HEK293 (cell line): Measurements from ENCODE around the gene BMP4.

Experiments used
- CTCF ChIA-PET: fragments of 350-600 bp; formaldehyde crosslinking; extraction: SDS; loops from one replicate; lab custom pipeline; 2021; ENCODE audit warnings: antibody characterized with exemption; lab: Yijun Ruan, JAX
- POLR2A ChIA-PET: fragments of 300-600 bp; formaldehyde crosslinking; extraction: SDS; loops from one replicate; lab custom pipeline; 2020; ENCODE audit warnings: antibody characterized with exemption, inconsistent platforms; lab: Yijun Ruan, JAX
- H3K27ac ChIP-seq: fragments of 200-500 bp; sonication (Bioruptor generic); 2 replicates; pipeline ENCODE4 v1.5.1; 2014; ENCODE audit warnings: low read depth, low read length, control low read depth, inconsistent platforms; ENCODE audit errors: extremely low read depth
- H3K36me3 ChIP-seq, 2 experiments: fragments of 200-500 bp in 1 of 2; sonication (Bioruptor generic) in 1 of 2; 1 replicate in 1 of 2; 2 replicates in 1 of 2; pipeline ENCODE4 v1.5.1; 2014 to 2017; ENCODE audit warnings: inconsistent platforms in 2 of 2, low read length in 2 of 2; ENCODE audit not compliant: control insufficient read depth in 2 of 2, insufficient read depth in 1 of 2
- H3K4me1 ChIP-seq: fragments of 200-500 bp; sonication (Bioruptor generic); 2 replicates; pipeline ENCODE4 v1.5.1; 2014; ENCODE audit warnings: mild to moderate bottlenecking, low read length, inconsistent platforms; ENCODE audit not compliant: control insufficient read depth, insufficient read depth
- H3K4me3 ChIP-seq: 2 replicates; pipeline ENCODE4 v1.5.1; 2011; ENCODE audit warnings: low read depth, mild to moderate bottlenecking, control low read depth, low read length, moderate library complexity
- H3K9me3 ChIP-seq: fragments of 200-500 bp; sonication (Bioruptor generic); 2 replicates; pipeline ENCODE4 v1.5.1; 2014; ENCODE audit warnings: low read depth, low read length, inconsistent platforms; ENCODE audit not compliant: control insufficient read depth, insufficient read depth
- AEBP2 ChIP-seq: fragments of 450-650 bp; formaldehyde crosslinking; IDR thresholded peaks from 2 replicates; pipeline ENCODE4 v1.5.1; 2016; ENCODE audit warnings: missing biosample characterization, missing genetic modification characterization, borderline replicate concordance
- PATZ1 ChIP-seq: fragments of 450-650 bp; formaldehyde crosslinking; IDR thresholded peaks from 2 replicates; pipeline ENCODE4 v1.5.1; 2016; ENCODE audit warnings: missing biosample characterization, missing genetic modification characterization
- PRDM4 ChIP-seq: fragments of 450-650 bp; formaldehyde crosslinking; IDR thresholded peaks from 2 replicates; pipeline ENCODE4 v1.5.1; 2017; ENCODE audit warnings: missing biosample characterization, missing genetic modification characterization
- PRDM6 ChIP-seq: fragments of 450-650 bp; formaldehyde crosslinking; IDR thresholded peaks from 2 replicates; pipeline ENCODE4 v1.5.1; 2017; ENCODE audit warnings: missing biosample characterization, missing genetic modification characterization
- REST ChIP-seq: fragments of 450-650 bp; formaldehyde crosslinking; IDR thresholded peaks from 2 replicates; pipeline ENCODE4 v1.5.1; 2016; ENCODE audit warnings: missing biosample characterization, missing genetic modification characterization
- YY1 ChIP-seq: fragments of 450-650 bp; formaldehyde crosslinking; IDR thresholded peaks from 2 replicates; pipeline ENCODE4 v1.5.1; 2018; ENCODE audit warnings: missing biosample characterization, missing genetic modification characterization
- ZBTB44 ChIP-seq: fragments of 450-650 bp; IDR thresholded peaks from 2 replicates; pipeline ENCODE4 v1.5.1; 2018; ENCODE audit warnings: missing biosample characterization, mild to moderate bottlenecking, missing genetic modification characterization
- ZBTB6 ChIP-seq: fragments of 450-650 bp; formaldehyde crosslinking; IDR thresholded peaks from 2 replicates; pipeline ENCODE4 v1.5.1; 2017; ENCODE audit warnings: missing biosample characterization, missing genetic modification characterization
- ZFHX2 ChIP-seq: fragments of 450-650 bp; formaldehyde crosslinking; conservative IDR thresholded peaks from 2 replicates; pipeline ENCODE4 v1.5.1; 2016; ENCODE audit warnings: missing biosample characterization, missing genetic modification characterization
- ZNF133 ChIP-seq: fragments of 450-650 bp; formaldehyde crosslinking; IDR thresholded peaks from 2 replicates; pipeline ENCODE4 v1.5.1; 2016; ENCODE audit warnings: missing biosample characterization, missing genetic modification characterization
- ZNF280C ChIP-seq: fragments of 450-650 bp; formaldehyde crosslinking; IDR thresholded peaks from 2 replicates; pipeline ENCODE4 v1.5.1; 2016; ENCODE audit warnings: missing biosample characterization, missing genetic modification characterization
- ZNF391 ChIP-seq: fragments of 450-650 bp; formaldehyde crosslinking; IDR thresholded peaks from 2 replicates; pipeline ENCODE4 v1.5.1; 2016; ENCODE audit warnings: low read depth, missing biosample characterization, missing genetic modification characterization, borderline replicate concordance
- ZNF473 ChIP-seq: fragments of 450-650 bp; formaldehyde crosslinking; IDR thresholded peaks from 2 replicates; pipeline ENCODE4 v1.5.1; 2017; ENCODE audit warnings: missing biosample characterization, missing genetic modification characterization
- ZNF530 ChIP-seq: fragments of 450-650 bp; formaldehyde crosslinking; IDR thresholded peaks from 2 replicates; pipeline ENCODE4 v1.5.1; 2016; ENCODE audit warnings: low read depth, missing biosample characterization, missing genetic modification characterization
- ZNF548 ChIP-seq: fragments of 450-650 bp; formaldehyde crosslinking; IDR thresholded peaks from 2 replicates; pipeline ENCODE4 v1.5.1; 2016; ENCODE audit warnings: missing biosample characterization, missing genetic modification characterization
- ZNF561 ChIP-seq: fragments of 450-650 bp; IDR thresholded peaks from 2 replicates; pipeline ENCODE4 v1.5.1; 2018; ENCODE audit warnings: missing biosample characterization, missing genetic modification characterization, borderline replicate concordance
- ZNF621 ChIP-seq: fragments of 450-650 bp; formaldehyde crosslinking; IDR thresholded peaks from 2 replicates; pipeline ENCODE4 v1.5.1; 2017; ENCODE audit warnings: missing biosample characterization, missing genetic modification characterization
- ZNF670 ChIP-seq: fragments of 450-650 bp; formaldehyde crosslinking; IDR thresholded peaks from 2 replicates; pipeline ENCODE4 v1.5.1; 2016; ENCODE audit warnings: missing biosample characterization, missing genetic modification characterization, low read depth
- ZSCAN16 ChIP-seq: fragments of 450-650 bp; formaldehyde crosslinking; IDR thresholded peaks from 2 replicates; pipeline ENCODE4 v1.5.1; 2016; ENCODE audit warnings: missing biosample characterization, missing genetic modification characterization

Gene BMP4

GRCh38 chr14:53946404-53947093 is 10.1 kb downstream of the BMP4 start (continued):
- TF ChIP-seq REST (tag by site-specific recombination), result no peak
- no peak for TF ChIP-seq PRDM4
- TF ChIP-seq YY1 (tag by site-specific recombination), result no peak
- no peak for TF ChIP-seq PATZ1 (tag by site-specific recombination)
- no peak for TF ChIP-seq ZNF530 (tag by site-specific recombination)
- no peak for TF ChIP-seq ZNF621 (tag by site-specific recombination)
- no peak for TF ChIP-seq ZNF133 (tag by site-specific recombination)
- TF ChIP-seq ZNF548 (tag by site-specific recombination), result no peak
- TF ChIP-seq ZNF670 (tag by site-specific recombination), result no peak
- no peak for TF ChIP-seq ZNF391 (tag by site-specific recombination)
- no peak for TF ChIP-seq ZSCAN16 (tag by site-specific recombination)
- TF ChIP-seq ZBTB44, result no peak
- TF ChIP-seq, all 188 proteins: peak for 0

GRCh38 chr14:53946071-53946403 is 10.6 kb downstream of the BMP4 start:
- Histone ChIP-seq H3K36me3 (peaks cover 0 to 19% of the 10 kb centered on the region in 2 experiments; a peak in 1 of 3 replicates), H3K9me3 (no peaks in the 10 kb centered on the region), H3K4me3 (no peak overlapping the region), H3K4me1 (peaks cover 19% of the 10 kb centered on the region), H3K27ac (no peak overlapping the region)
- ChIA-PET CTCF (no interaction called here), POLR2A (interaction anchor here (0.5 kb wide), 1 partner anchor 31 kb away, joined by 9 read pairs; no protein-coding TSS in a partner anchor)
- TF ChIP-seq PRDM6 (tag by site-specific recombination), result no peak
- TF ChIP-seq ZBTB6 (tag by site-specific recombination), result no peak
- TF ChIP-seq AEBP2, result no peak
- TF ChIP-seq ZNF561 (tag by site-specific recombination), result no peak
- no peak for TF ChIP-seq ZNF280C (tag by site-specific recombination)
- no peak for TF ChIP-seq ZFHX2 (tag by site-specific recombination)
- no peak for TF ChIP-seq ZNF473 (tag by site-specific recombination)
